NCI-H460 (cell line): Measurements from ENCODE around the gene ALOX15. TPM values are rescaled to one million over a fixed set of nuclear protein-coding genes. Genes with fewer than 3 reads are reported as not detected.
"Not testable (repeated sequence)": the region's sequence is repeated elsewhere in the genome, so short reads cannot be mapped to it uniquely, and the experiment has no call there.

Experiments
- DNase-seq: peaks from one replicate; pipeline ENCODE4 v3.0.0-alpha.2; 2016; ENCODE audit warnings: low read depth; ENCODE audit errors: extremely low read depth
- total RNA-seq: library from RNA; depleted of rRNA; stranded (reverse); fragments of >200 nt; shearing (Covaris generic); gene quantifications from 2 replicates; pipeline ENCODE4 v1.2.3, GENCODE V29; 2014

ALOX15 gene
- total RNA-seq, 1 experiment from 2014 or later: 2.3 TPM

DNA sequence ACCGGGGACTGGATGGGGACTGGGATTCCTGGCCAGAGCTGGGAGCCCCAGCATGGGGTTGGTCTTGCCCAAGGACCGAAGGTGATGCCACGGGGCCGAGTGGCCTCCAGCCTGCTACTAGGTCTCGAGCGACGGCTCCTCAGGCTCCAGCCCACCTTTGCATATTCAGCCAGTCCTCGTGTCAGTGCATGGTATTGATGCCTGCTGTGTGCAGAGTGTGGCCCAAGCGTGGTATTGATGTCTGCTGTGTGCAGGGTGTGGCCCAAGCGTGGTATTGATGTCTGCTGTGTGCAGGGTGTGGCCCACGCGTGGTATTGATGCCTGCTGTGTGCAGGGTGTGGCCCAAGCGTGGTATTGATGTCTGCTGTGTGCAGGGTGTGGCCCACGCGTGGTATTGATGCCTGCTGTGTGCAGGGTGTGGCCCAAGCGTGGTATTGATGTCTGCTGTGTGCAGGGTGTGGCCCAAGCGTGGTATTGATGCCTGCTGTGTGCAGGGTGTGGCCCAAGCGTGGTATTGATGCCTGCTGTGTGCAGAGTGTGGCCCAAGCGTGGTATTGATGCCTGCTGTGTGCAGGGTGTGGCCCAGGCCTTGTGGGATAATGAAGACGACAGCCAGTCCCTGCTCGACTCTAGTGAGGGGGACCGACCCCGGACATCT, 45.7 kb downstream of the ALOX15 start:
- not testable (repeated sequence) for DNase-seq

DNA sequence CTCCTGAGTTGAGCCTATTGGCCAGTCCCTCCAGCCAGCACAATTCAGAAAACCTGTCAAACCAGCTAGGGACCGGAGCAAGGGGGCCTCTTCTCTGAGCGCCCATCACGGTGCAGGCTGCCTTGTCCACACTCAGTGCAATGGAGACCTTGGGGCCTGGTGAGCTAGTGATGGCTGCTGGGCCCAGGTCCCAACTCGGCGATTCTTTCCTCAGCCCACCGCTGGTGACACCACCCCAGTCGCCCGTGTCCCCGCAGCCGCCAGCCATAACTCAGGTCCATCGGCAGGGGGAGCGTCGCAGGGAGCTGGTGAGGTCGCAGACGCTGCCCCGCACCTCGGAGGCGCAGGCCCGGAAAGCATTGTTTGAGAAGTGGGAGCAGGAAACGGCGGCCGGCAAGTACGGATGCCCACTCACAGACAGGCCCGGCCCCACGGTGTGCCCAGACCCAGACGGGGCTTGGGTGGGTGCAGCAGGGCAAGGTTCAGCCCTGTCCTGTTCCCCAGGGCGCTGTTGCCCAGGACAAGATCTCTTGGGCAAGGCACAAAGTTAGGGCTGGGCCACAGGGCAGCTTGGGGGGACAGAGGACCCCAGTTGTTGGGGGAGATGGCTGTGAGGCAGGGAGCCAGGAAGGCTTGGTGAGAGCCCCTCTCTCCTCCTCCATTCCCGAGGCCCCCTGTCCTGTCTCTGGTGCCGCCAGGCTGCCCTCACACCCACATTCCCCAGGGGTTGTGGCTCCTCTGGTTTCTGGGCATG, 46.4 kb downstream of the ALOX15 start:
- DNase-seq: no peak

DNA sequence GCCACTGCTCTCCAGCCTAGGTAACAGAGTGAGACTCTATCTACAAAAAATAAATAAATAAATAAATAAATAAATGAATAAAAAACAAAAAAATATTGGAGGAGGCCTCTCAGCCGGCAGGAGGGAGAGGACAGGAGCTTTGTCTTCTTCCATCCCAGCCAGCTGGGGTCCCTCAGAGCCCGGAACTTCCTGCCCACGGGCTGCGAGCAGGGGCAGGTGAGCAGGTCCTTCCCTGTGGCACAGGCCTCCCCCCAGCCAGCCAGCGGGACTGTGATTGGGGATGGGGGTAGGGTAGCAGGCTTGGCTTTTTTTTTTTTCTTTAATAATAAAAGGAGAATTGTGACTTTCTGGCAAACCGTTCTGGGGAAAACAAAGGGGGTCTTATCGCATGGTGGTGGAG, 47.1 kb downstream of the ALOX15 start:
- no peak for DNase-seq

DNA sequence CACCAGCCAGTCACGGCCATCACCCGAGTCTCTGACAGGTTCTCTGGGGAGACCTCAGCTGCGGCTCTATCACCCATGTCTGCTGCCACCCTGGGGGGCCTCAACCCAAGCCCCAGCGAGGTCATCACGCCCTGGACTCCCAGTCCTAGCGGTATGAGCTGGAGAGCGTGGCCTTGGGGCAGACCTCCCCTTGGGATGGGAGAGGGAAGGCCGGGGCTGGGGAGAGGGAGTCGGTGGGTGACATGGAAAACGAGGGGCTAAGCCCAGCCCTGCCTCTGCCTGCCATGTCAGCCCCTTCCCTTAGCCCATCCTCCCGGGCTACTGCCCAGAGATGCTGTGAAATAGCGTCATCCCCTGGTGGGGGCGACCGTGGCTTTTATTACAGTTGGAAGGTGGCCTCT, 48.5 kb downstream of the ALOX15 start:
- DNase-seq: no peak

DNA sequence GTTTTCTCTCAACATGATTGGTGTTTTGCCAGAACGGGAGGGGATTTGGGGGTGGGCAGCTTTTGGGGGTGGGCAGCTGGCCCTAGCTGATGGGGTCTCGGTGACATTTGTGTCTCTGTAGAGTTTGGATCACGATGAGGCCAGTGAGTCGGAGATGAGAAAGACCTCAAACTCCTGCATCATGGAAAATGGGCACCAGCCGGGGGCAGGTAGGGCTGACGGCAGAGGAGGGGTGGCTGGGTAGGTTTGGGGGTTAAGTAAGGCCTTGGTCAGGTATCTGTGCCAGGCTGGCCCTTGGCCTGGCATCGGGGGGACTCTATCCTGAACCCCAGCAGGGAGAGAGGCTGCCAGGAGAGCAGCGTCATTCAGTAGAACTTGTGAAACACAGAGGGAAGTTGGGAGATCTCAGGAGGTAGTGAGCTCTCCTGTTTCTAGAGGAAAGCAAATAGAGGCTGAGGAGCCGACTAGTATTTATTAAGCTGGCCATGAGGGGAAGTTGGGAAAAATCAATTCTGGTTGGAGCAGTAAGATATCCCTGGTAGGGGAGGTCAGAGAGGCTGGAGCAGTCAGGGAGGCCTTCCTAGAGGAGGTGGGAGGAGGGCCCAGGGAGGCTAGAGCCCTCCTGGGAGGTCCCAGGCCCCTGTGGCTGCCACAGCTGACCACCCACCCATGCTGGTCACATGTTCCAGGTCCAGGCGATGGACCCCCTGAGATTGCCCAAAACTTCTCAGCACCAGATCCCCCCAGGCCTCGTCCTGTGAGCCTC, 49.1 kb downstream of the ALOX15 start:
- DNase-seq: no peak

DNA sequence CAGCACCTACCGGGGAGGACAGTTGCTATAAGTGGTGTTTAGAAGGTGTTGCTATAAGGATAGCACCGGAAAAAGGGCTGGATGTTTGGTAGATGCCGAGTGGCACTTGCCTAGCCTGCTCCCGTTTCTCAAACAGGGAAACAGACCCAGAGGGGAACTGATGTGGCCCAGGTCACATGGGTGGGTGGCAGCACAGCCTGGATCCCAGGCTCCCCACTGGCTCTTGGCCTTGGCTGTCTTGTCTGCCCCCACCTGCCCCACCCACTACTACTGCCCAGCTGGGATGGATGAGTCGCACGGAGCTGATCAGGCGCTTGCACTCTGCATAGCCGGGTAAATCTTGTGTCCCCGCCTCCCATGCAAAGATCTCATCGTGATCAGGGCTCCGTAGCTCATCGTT, 49.9 kb downstream of the ALOX15 start:
- no peak for DNase-seq

DNA sequence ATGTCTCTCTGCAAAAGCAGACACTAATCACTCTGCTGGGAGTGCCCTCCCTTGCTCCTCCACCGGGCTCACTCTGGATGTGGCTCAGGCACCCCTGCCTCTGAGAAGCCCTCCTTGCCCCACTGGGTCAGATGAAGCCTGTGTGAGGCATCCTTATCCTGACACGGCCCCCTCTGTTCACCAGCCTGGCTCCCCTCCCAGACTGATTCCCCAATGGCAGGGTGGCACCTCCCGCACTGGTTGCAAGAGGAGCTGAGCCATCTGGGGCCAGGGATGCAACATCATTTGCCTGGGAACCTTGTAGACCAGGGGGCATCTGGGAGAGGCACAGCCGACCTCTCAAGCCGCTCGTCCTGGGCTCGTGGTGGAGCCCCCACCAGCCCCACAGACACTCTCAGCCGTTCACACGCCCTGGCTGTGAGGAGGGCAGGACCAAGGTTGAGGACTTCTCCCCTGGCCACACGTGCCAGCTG, 50.5 kb downstream of the ALOX15 start:
- no peak for DNase-seq

DNA sequence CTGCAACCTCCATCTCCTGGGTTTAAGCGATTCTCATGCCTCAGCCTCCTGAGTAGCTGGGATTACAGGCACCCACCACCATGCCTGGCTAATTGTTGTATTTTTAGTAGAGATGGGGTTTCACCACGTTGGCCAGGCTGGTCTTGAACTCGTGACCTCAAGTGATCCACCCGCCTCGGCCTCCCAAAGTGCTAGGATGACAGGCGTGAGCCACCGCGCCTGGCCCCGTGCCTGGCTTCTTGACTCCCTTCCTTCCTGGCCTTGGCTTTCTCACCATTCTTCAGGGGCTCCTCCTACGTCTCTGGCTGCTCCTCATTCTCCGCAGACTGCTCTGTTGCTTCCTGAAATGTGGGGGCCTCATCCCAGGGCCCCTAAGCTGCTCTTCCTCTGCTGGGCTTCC, 51.4 kb downstream of the ALOX15 start:
- not testable (repeated sequence) for DNase-seq

DNA sequence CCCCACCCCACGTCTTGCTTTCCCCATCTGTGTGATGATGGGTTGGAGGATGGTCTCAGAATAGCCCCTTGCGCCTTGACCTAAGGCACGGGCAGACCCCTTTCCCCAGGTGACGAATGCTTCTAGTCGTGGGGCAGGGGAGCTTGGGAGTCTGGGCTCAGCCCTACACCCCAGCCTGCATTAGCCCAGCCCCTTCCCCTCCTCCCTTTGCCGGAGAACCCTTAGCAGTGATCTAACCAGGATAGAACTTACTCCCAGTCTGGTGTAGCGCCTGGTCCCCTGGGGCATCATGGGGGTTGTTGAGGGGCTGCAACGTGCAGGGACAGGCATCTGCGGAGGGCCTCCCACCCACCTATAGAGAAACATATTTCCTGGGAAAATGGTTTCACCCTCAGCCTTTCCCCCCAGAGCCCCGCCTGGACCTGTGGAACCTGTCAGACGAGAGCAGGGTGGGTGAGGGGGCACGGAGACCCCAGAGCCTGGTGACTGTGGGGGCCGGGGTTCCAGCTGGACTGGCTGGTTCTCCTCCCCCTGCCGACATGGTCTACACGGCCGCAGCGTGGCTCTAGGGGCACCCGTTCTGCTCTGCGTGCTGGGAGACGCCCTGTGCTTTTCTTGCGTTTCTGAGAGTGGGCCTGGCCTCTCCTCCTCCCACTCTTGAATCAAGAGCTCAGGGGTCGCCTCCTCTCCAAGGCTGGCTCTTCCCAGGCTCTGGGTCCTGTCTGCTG, 52.4 kb downstream of the ALOX15 start:
- DNase-seq: no peak

DNA sequence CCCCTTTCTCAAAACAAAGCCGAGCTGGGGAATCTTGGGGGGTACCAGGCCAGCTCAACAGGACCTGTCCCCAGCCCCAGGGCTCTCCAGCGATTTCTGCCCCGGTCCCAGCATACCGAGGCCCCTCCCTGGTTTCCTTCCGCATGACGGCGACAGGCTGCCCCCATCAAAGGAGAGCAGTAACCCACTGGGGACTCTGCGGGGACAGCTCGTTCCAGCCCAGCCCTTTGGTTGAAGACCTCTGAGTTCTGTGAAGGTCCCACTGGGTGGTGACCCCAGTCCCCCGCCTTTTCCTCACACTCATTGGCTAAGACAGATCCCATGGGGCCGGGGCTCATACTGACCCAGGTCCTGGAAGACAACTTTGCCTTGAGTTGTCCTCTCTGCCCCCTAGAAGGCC, 53.1 kb downstream of the ALOX15 start:
- DNase-seq: no peak

DNA sequence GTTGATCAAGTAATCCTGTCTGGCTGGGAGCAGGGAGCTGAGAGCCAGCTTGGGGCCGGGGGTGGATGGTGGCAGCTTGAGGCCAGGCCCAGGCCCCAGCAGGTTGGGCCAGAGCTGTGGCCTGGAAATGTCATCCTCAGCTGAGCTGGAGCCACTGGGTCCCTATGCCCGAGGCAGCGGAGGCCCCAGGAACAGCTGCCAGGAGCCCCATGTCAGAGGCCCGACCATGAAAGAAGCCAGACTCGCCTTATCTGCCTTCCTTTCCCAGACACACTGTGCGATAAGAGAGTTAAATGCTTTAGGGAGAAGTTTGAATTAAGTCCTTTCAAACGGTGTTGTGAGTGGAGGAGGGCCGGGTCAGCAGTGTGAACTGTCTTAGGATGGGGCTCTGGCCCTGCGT, 53.7 kb downstream of the ALOX15 start:
- no peak for DNase-seq

DNA sequence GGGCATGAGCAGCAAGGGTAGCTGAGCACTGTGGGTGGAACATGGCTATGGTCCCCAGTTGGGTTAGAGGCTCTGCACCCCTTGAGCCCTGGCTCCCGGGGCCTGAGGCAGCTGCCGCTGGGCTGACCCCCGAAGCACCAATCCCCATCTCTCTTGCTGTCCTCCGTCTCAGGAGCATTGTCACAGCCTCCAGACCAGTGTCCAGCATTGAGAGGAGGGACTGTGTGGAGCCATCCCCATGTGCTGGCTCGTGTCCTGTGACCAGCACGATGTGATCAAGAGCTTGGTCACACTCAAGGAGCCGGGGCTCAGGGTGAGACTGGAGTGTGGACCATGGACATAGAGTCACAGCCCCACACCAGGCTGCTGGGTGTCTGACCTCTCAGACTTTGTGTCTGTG, 54.3 kb downstream of the ALOX15 start:
- no peak for DNase-seq

DNA sequence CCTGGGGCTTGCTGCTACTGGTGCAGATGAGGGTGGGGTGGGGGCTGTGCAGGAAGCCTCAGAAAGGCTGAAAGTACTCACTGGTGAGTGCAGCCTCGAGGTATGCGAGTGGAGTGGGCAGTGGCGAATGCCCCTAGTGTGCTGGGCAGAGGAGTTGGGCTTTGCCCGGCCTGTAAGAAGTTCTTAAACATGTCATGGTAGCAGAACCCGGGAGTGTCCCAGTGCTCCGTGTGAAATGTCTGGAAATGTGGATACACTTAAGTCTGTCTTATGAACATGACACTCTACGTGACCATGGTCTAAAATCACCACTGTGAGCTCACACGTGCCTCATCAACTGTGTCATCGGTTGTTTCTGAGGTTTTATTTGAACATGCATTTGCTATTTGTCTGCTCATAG, 55.4 kb downstream of the ALOX15 start:
- no peak for DNase-seq

DNA sequence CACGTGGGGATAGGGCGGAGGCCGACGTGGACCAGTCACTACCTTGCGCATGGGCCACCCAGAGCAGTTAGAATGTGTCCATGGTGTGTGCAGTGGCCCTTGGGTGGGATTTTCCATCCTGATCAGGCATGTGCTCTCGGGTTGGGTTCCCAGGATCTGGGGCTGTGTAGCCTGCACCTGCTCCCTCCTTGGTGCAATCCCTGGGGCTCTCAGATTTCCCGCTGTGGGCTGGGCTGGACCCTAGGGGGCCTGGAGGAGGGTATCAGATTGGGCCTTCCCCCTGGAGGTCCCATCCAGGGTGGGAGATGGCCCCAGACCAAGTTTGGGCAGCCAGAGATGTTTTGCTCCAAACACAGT, 55.9 kb downstream of the ALOX15 start:
- no peak for DNase-seq

DNA sequence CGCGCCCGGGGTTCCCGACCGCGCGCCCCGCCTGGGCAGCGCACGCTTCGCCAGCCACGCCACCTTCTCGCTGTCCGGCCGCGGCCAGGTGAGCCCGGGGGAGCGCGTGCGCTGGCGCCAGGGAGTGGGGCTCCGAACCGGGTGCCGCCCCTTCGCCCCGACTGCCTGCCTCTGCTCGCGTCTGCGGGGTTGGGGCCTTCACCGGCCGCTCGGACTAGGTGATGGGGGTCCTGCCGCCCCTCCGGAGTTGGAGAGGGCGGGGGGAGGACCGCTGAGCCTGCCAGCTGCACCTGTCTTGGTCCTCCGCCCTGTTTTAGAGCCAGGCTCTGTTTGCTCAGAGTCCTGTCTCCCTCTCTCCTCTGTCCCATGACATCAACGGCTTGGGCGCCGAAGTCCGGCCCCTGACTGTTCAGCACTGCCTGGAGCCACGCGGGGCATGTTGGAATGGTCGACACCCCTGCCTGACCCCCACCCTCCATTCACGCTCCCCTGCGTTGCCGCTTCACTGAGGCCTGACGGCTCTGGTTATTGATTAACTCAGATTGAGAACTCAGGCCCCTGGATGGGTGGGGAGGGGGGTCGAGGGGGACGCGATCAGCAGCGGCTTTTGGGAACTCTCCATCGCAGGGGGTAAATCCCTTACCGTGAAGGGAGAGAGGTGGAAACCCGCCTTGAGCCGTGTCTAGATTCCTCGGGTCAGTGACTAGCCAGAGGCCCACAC, 56.4 kb downstream of the ALOX15 start:
- DNase-seq: no peak

DNA sequence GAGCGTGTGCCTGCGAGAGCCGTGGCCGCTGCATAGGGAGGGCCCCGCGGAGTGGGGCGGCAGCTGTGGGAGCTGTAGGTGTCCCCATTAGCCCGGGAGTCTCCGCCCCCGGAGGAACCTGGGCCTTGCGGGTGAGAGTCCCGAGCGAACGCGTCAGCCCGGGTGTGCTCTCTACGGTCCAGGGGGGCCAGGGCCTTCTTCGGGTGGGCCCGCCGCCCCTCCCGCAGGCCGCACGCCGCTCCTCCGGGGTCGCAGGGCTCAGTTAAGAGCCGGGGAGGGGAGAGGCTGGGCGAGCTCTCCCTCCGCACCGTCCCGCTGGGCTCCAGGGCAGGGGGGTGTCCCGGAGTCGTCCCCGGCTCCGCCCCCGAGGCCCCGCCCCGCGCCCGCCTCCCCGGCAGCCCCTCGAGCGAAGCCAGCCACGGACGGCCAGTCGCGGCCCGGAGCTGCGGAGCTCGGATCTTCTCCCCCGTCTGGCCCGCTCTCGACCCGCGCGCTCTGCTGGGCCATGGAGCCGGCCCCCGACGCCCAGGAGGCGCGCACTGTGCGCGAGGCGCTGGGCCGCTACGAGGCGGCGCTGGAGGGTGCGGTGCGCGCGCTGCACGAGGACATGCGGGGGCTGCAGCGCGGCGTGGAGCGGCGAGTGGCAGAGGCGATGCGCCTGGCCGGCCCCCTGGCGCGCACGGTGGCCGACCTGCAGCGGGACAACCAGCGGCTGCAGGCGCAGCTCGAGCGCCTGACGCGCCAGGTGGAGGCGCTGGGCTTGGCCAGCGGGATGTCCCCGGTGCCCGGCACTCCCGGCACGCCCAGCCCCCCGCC, 57.2 kb downstream of the ALOX15 start, which contains the start of gene SMTNL2:
TSS of gene SMTNL2 (plus strand) at position 429 of the 816 bp plus-strand sequence. CDS start at position 506, 77 bp downstream.
- no peak for DNase-seq

DNA sequence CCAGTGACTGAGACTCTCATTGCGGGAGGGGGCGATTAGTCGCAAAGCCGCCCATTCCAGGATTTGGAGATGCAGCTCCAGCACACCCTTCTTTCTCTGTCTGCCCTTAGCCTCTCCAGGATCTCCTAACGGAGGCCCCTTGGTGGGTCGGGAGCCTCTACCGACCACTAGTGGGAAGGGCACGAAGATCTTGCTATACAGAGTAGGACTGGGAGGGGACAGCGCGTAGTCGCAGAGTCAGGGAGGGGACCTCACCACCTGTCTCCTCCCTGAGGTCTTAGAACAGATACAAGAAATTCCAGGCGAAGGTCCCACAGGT, 57.7 kb downstream of the ALOX15 start:
- DNase-seq: peak; percentile 30

DNA sequence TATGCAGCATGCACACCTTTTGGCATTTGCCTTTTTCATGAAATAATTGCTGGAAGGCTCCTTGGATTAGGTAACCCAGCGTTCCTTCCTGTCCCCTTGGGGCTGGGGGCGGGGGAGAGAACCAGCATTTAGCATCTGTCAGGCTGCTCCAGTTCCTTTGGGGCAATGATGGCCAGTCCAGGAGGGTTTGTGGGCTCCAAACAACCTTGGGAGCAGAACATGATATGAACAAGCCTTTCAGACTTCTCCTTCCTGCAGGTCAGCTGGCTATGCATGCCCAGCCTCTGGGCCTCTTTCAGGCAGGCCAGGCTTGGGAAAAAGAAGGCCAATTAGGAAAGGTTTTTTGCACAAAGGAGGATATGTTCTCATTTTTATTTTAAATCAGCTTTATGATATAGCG, 58.3 kb downstream of the ALOX15 start:
- DNase-seq: no peak

DNA sequence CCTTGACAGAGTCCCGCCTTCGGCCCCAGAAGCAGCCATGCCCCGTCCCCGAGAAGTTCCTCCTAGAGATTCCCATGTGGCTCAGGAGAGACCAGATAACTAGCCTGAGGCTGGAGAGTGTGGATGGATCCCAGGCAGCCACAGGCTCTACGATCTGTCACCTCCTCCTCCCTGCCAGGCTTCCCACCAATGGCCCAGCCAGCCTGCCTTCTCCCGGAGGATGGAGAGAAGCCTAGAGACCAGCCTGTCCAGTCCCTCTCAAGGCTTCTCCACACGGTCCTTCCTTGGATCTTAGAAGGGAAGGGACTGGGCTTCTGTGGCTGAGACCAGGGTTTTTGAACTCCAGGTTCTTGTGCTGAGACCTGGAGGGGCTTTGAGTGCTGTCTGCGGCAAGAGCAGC, 58.8 kb downstream of the ALOX15 start:
- no peak for DNase-seq

DNA sequence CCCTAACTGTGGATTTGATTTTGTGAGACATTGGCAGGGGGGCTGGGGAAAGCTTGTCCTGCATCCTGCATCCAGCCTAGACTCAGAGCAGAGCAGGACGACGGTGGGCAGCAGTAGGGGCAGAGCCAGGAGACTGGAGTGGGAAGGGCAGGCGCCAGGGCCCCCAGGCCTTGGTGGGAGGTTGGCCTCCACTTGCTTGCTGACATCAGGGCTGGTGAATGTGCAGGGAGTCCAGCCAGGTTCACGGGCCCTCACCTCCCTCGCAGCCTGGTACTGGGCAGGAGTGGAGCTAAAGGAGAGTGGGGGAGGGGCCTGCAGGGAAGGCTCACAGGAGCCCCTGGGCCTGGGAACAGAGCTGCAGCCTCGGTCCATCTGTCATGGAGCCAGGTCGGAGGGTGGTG, 59.4 kb downstream of the ALOX15 start:
- DNase-seq: no peak
